H1 (cell line): Measurements from ENCODE around the gene KCTD21. TPM values are rescaled to one million over a fixed set of nuclear protein-coding genes. Genes with fewer than 3 reads are reported as not detected.

Experiments
- CTCF ChIA-PET: fragments of 300-600 bp; sonication (Branson Sonifier 250); formaldehyde crosslinking; loops from one replicate; lab custom pipeline; 2021; ENCODE audit not compliant: partially characterized antibody; lab: Charles Lee
- POLR2A ChIA-PET: fragments of 300-600 bp; sonication (Branson Sonifier 250); formaldehyde crosslinking; loops from one replicate; lab custom pipeline; 2021; ENCODE audit warnings: inconsistent platforms; ENCODE audit not compliant: partially characterized antibody; lab: Charles Lee
- DNase-seq, 2 experiments: peaks; one replicate each; pipeline versions ENCODE4 v3.0.0 to v3.0.0-alpha.2; 2010 to 2022; ENCODE audit warnings: low spot score in 2 of 2, low read depth in 1 of 2, mixed read lengths in 1 of 2
- FAIRE-seq: peaks from 2 replicates; lab custom pipeline; 2011; peaks lifted over from hg19 to GRCh38; lab: Jason Lieb, UNC
- H2AFZ ChIP-seq: 2 replicates; pipeline ENCODE4 v1.8.1; 2012; ENCODE audit warnings: low read length, inconsistent platforms
- H2AK5ac ChIP-seq: 2 replicates; pipeline ENCODE4 v1.6.1; 2013; ENCODE audit warnings: low read depth, low read length
- H2BK120ac ChIP-seq: replicated peaks from 2 replicates; pipeline ENCODE3; 2013; ENCODE audit warnings: low read depth, low read length, inconsistent platforms
- H2BK12ac ChIP-seq: 2 replicates; pipeline ENCODE4 v1.6.1; 2013; ENCODE audit warnings: low read depth, low read length
- H2BK15ac ChIP-seq: 2 replicates; pipeline ENCODE4 v1.6.1; 2013; ENCODE audit warnings: low read length
- H2BK20ac ChIP-seq: 2 replicates; pipeline ENCODE4 v1.6.1; 2013; ENCODE audit warnings: low read length
- H2BK5ac ChIP-seq: 2 replicates; pipeline ENCODE4 v1.6.1; 2013; ENCODE audit warnings: low read depth, low read length
- H3K14ac ChIP-seq: 2 replicates; pipeline ENCODE4 v1.6.1; 2013; ENCODE audit warnings: inconsistent platforms; ENCODE audit not compliant: insufficient read length
- H3K18ac ChIP-seq: 2 replicates; pipeline ENCODE4 v1.6.1; 2013; ENCODE audit warnings: low read length; ENCODE audit errors: extremely low read depth
- H3K23ac ChIP-seq: 2 replicates; pipeline ENCODE4 v1.6.1; 2013; ENCODE audit warnings: inconsistent platforms; ENCODE audit not compliant: insufficient read length
- H3K23me2 ChIP-seq: 2 replicates; pipeline ENCODE4 v1.6.1; 2013; ENCODE audit warnings: low read depth, low read length
- H3K27ac ChIP-seq: 2 replicates; pipeline ENCODE4 v1.6.1; 2011; ENCODE audit warnings: low read depth, low read length, inconsistent platforms
- H3K27me3 ChIP-seq, 4 experiments: replicated peaks in 1 of 4; 1 replicate in 1 of 4; 2 replicates in 3 of 4; pipeline versions ENCODE4 v1.6.1 to v1.8.1; 2011 to 2013; ENCODE audit warnings: low read length in 3 of 4, mild to moderate bottlenecking in 3 of 4, inconsistent platforms in 2 of 4, mixed read lengths in 2 of 4, moderate library complexity in 1 of 4; ENCODE audit not compliant: control insufficient read depth in 3 of 4, insufficient read depth in 3 of 4; ENCODE audit errors: extremely low read depth in 1 of 4
- H3K36me3 ChIP-seq, 4 experiments: 2 replicates each; pipeline versions ENCODE4 v1.6.1 to v1.8.1; 2011 to 2013; ENCODE audit warnings: mild to moderate bottlenecking in 4 of 4, low read length in 3 of 4, moderate library complexity in 2 of 4, control low read depth in 1 of 4, inconsistent platforms in 1 of 4; ENCODE audit not compliant: insufficient read depth in 4 of 4, control insufficient read depth in 2 of 4
- H3K4ac ChIP-seq: replicated peaks from 2 replicates; pipeline ENCODE3; 2013; ENCODE audit warnings: low read length, low read depth, mixed read lengths, inconsistent platforms; ENCODE audit not compliant: insufficient read length
- H3K4me1 ChIP-seq, 4 experiments: replicated peaks in 1 of 4; 1 replicate in 1 of 4; 2 replicates in 3 of 4; pipeline versions ENCODE4 v1.6.1 to v1.8.1; 2011 to 2013; ENCODE audit warnings: low read length in 3 of 4, inconsistent platforms in 2 of 4, mixed read lengths in 1 of 4; ENCODE audit not compliant: insufficient read depth in 4 of 4, control insufficient read depth in 3 of 4
- H3K4me2 ChIP-seq, 2 experiments: 2 replicates each; pipeline versions ENCODE4 v1.6.1 to v1.8.1; 2011 to 2013; ENCODE audit warnings: low read depth in 2 of 2, low read length in 2 of 2, control low read depth in 1 of 2, inconsistent platforms in 1 of 2, mild to moderate bottlenecking in 1 of 2; ENCODE audit not compliant: insufficient read depth in 1 of 2
- H3K4me3 ChIP-seq, 4 experiments: fragments of 200-600, 300-600 bp in 1 of 4; sonication (generic), shearing (Covaris generic), sonication (Bioruptor Twin) in 1 of 4; 2 replicates each; pipeline versions ENCODE4 v1.5.1 to v1.8.1; 2011 to 2016; ENCODE audit warnings: low read length in 4 of 4, low read depth in 3 of 4, control low read depth in 2 of 4, inconsistent platforms in 2 of 4, mild to moderate bottlenecking in 2 of 4, mixed read lengths in 1 of 4, moderate library complexity in 1 of 4; ENCODE audit not compliant: insufficient read depth in 2 of 4; ENCODE audit errors: extremely low read depth in 1 of 4
- H3K56ac ChIP-seq: replicated peaks from 2 replicates; pipeline ENCODE3; 2013; ENCODE audit warnings: low read depth, mild to moderate bottlenecking, mixed read lengths, low read length, inconsistent platforms; ENCODE audit not compliant: insufficient read length
- H3K79me1 ChIP-seq: 2 replicates; pipeline ENCODE4 v1.6.1; 2013; ENCODE audit warnings: low read depth, low read length, control low read depth
- H3K79me2 ChIP-seq, 2 experiments: 2 replicates each; pipeline versions ENCODE4 v1.6.1 to v1.8.1; 2012 to 2013; ENCODE audit warnings: low read length in 2 of 2, mild to moderate bottlenecking in 2 of 2, inconsistent platforms in 1 of 2; ENCODE audit not compliant: insufficient read depth in 2 of 2, control insufficient read depth in 1 of 2
- H3K9ac ChIP-seq, 4 experiments: replicated peaks in 1 of 4; 1 replicate in 1 of 4; 2 replicates in 3 of 4; pipeline versions ENCODE4 v1.6.1 to v1.8.1; 2011 to 2013; ENCODE audit warnings: low read depth in 3 of 4, low read length in 3 of 4, control low read depth in 2 of 4, mild to moderate bottlenecking in 2 of 4, moderate library complexity in 2 of 4, inconsistent platforms in 1 of 4; ENCODE audit errors: extremely low read depth in 1 of 4
- H3K9me3 ChIP-seq, 2 experiments: 2 replicates each; pipeline versions ENCODE4 v1.6.1 to v1.8.1; 2012 to 2013; ENCODE audit warnings: mild to moderate bottlenecking in 2 of 2, moderate library complexity in 2 of 2, control low read depth in 1 of 2, inconsistent platforms in 1 of 2, low read depth in 1 of 2, low read length in 1 of 2, mixed read lengths in 1 of 2; ENCODE audit not compliant: insufficient read depth in 2 of 2
- H4K20me1 ChIP-seq, 2 experiments: replicated peaks in 1 of 2; 2 replicates each; pipeline versions ENCODE3 to v1.8.1; 2011 to 2013; ENCODE audit warnings: inconsistent platforms in 2 of 2, low read length in 2 of 2, mild to moderate bottlenecking in 1 of 2; ENCODE audit not compliant: insufficient read depth in 2 of 2, control insufficient read depth in 1 of 2
- H4K5ac ChIP-seq: 2 replicates; pipeline ENCODE4 v1.6.1; 2013; ENCODE audit warnings: low read length, low read depth, mixed read lengths, inconsistent platforms; ENCODE audit not compliant: insufficient read length
- H4K8ac ChIP-seq: 2 replicates; pipeline ENCODE4 v1.8.0; 2013; ENCODE audit warnings: mild to moderate bottlenecking, moderate library complexity, low read length, inconsistent platforms; ENCODE audit not compliant: insufficient read depth; ENCODE audit errors: extremely low read depth
- H4K91ac ChIP-seq: replicated peaks from 2 replicates; pipeline ENCODE3; 2013; ENCODE audit warnings: low read length, mixed read lengths, inconsistent platforms; ENCODE audit not compliant: insufficient read length
- ASH2L ChIP-seq: fragments of 200-600, 300-600 bp; sonication (generic); IDR thresholded peaks from one replicate; pipeline ENCODE4 v1.7.1; 2017; ENCODE audit warnings: low read length
- BRCA1 ChIP-seq: IDR thresholded peaks from 2 replicates; pipeline ENCODE4 v1.6.1; 2012; ENCODE audit warnings: low read depth, low read length, improper control_type of control experiment
- CBX8 ChIP-seq: fragments of 300-800, 300-1000 bp; sonication (generic); IDR thresholded peaks from 2 replicates; pipeline ENCODE4 v1.7.1; 2016; ENCODE audit warnings: low read depth, low read length, borderline replicate concordance
- EZH2 ChIP-seq: fragments of 200-600 bp; sonication (generic); IDR thresholded peaks from 2 replicates; pipeline ENCODE4 v1.7.1; 2012; ENCODE audit warnings: low read depth, mild to moderate bottlenecking, moderate library complexity, low read length, inconsistent platforms; ENCODE audit not compliant: severe bottlenecking
- FOSL1 ChIP-seq: IDR thresholded peaks from 2 replicates; pipeline ENCODE4 v1.6.1; 2011; ENCODE audit warnings: mild to moderate bottlenecking, low read depth, low read length, moderate library complexity; ENCODE audit not compliant: insufficient read depth
- KDM1A ChIP-seq: fragments of 200-600, 300-600 bp; sonication (generic); IDR thresholded peaks from 2 replicates; pipeline ENCODE4 v1.7.1; 2016; ENCODE audit warnings: mild to moderate bottlenecking, low read length, borderline replicate concordance
- RFX5 ChIP-seq: IDR thresholded peaks from 2 replicates; pipeline ENCODE4 v1.6.1; 2011; ENCODE audit warnings: low read depth, low read length, improper control_type of control experiment, borderline replicate concordance
- RXRA ChIP-seq: IDR thresholded peaks from 2 replicates; pipeline ENCODE4 v1.6.1; 2011; ENCODE audit warnings: low read depth, mild to moderate bottlenecking, low read length, moderate library complexity; ENCODE audit not compliant: insufficient read depth
- SIN3A ChIP-seq, 2 experiments: IDR thresholded peaks in 1 of 2; conservative IDR thresholded peaks in 1 of 2; 2 replicates each; pipeline ENCODE4 v1.6.1; 2011 to 2012; ENCODE audit warnings: low read length in 2 of 2, improper control_type of control experiment in 1 of 2, low read depth in 1 of 2, mild to moderate bottlenecking in 1 of 2
- SIRT6 ChIP-seq: IDR thresholded peaks from one replicate; pipeline ENCODE4 v1.7.1; 2012; ENCODE audit warnings: low read length, inconsistent platforms
- SP2 ChIP-seq: IDR thresholded peaks from 2 replicates; pipeline ENCODE4 v1.6.1; 2012; ENCODE audit warnings: mild to moderate bottlenecking, low read length, inconsistent platforms
- TBP ChIP-seq: IDR thresholded peaks from 2 replicates; pipeline ENCODE4 v1.6.1; 2011; ENCODE audit warnings: low read depth, low read length, improper control_type of control experiment
- ZNF274 ChIP-seq: IDR thresholded peaks from 2 replicates; pipeline ENCODE4 v1.7.0; 2012; ENCODE audit warnings: low read length, borderline replicate concordance; ENCODE audit errors: extremely low read depth
- WGBS, 2 experiments: shearing (Covaris generic) in 1 of 2; methylation state at CpG; one replicate each; pipeline versions ENCODE4 v1.1.6 to v1.1.7; 2013 to 2015; ENCODE audit warnings: low lambda C conversion rate in 2 of 2, mixed read lengths in 2 of 2, inconsistent platforms in 1 of 2, low coverage in 1 of 2, missing lambda C conversion rate in 1 of 2; ENCODE audit not compliant: insufficient replicate concordance in 2 of 2, insufficient coverage in 1 of 2, insufficient read length in 1 of 2; ENCODE audit errors: extremely low coverage in 1 of 2, missing lambda C conversion rate in 1 of 2; 5-methylcytosine and 5-hydroxymethylcytosine counted together
- polyA plus RNA-seq, 7 experiments: library from polyadenylated mRNA; depleted of rRNA in 3 of 7; stranded (reverse) in 5 of 7; unstranded in 2 of 7; fragments of >200 nt in 5 of 7; fragments of 200-250 nt in 2 of 7; gene quantifications; 1 replicate in 5 of 7; 2 replicates in 1 of 7; 4 replicates in 1 of 7; pipeline versions ENCODE4 v1.2.1 to v1.2.3, GENCODE V29; 2011 to 2013; ENCODE audit warnings: missing spikeins in 2 of 7, mixed read lengths in 2 of 7
- total RNA-seq: library from RNA; stranded (reverse); fragmentation: NEBNext Ultra II Directional; extraction: Animal tissue kit (Norgen Biotek cat#: 25700); gene quantifications from 2 replicates; pipeline ENCODE4 v1.2.1, GENCODE V29; 2021
- TF ChIP-seq, protein P1 (sequence below): IDR thresholded peaks from 2 replicates; pipeline ENCODE4 v1.6.1; 2011; ENCODE audit warnings: low read depth, mild to moderate bottlenecking, low read length; ENCODE audit not compliant: insufficient read depth

Gene KCTD21
- total and polyA plus RNA-seq, 2 of the 8 experiments (the other 6 are each of a cell fraction or from before 2014, with no cell fraction given): 3.2 to 4.1 TPM

DNA sequence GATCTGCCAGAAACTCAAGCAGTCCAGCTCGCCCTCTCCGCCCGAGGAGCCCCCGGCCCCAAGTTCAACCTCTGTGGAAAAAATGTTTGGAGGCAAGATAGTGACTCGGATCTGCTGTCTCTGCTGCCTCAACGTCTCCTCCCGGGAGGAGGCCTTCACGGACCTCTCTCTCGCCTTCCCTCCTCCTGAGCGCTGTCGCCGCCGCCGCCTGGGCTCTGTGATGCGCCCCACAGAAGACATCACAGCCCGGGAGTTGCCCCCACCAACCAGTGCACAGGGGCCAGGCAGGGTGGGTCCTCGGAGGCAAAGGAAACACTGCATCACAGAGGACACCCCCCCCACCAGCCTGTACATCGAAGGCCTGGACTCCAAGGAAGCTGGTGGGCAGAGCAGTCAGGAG, 21.1 kb upstream of the KCTD21 start:
- 91% methylated on average over 13 of the region's 18 CpGs; no CpG with 5 or more reads in 1 of the 2 experiments for WGBS, 2 experiments
- H3K18ac ChIP-seq: no peak overlapping the region
- H3K23ac ChIP-seq: no peak overlapping the region
- H2BK120ac ChIP-seq: no peak overlapping the region
- no peak overlapping the region for H2AK5ac ChIP-seq
- H3K36me3 ChIP-seq: peaks cover 0 to 9% (median 2%) of the 10 kb centered on the region in 4 experiments; a peak in 6 of 8 replicates
- no peak overlapping the region for H4K8ac ChIP-seq
- H3K27ac ChIP-seq: no peak overlapping the region
- H3K4me3 ChIP-seq: no peak overlapping the region
- no peak overlapping the region for H4K91ac ChIP-seq
- H3K9ac ChIP-seq: no peak overlapping the region
- no peak overlapping the region for H4K5ac ChIP-seq
- ChIA-PET CTCF (interaction anchor here (0.6 to 1.4 kb wide), 2 partner anchors 18 to 204 kb away, joined by 3 read pairs; no protein-coding TSS in a partner anchor), POLR2A (interaction anchor here (1.3 kb wide), 1 partner anchor 15 kb away, joined by 3 read pairs; no protein-coding TSS in a partner anchor)
- H3K14ac ChIP-seq: no peak overlapping the region
- H3K4me1 ChIP-seq: no peaks in the 10 kb centered on the region; a peak in 1 of 7 replicates
- 0 out of 2 replicates have a peak, but pooled peaks cover 2% of the 10 kb centered on the region for H3K79me1 ChIP-seq
- FAIRE-seq: no peak
- peaks cover 0 to 4% of the 10 kb centered on the region in 2 experiments for H4K20me1 ChIP-seq
- H3K23me2 ChIP-seq: no peaks in the 10 kb centered on the region
- H3K27me3 ChIP-seq: no peaks in the 10 kb centered on the region
- H3K9me3 ChIP-seq: no peaks in the 10 kb centered on the region
- H2BK12ac ChIP-seq: no peak overlapping the region
- no peak overlapping the region for H2BK20ac ChIP-seq
- H3K4ac ChIP-seq: no peak overlapping the region
- no peak overlapping the region for H2BK15ac ChIP-seq
- DNase-seq: no peak
- no peak overlapping the region for H3K56ac ChIP-seq
- no peak overlapping the region for H3K4me2 ChIP-seq
- no peaks in the 10 kb centered on the region for H3K79me2 ChIP-seq
- no peak overlapping the region for H2BK5ac ChIP-seq
- H2AFZ ChIP-seq: no peak overlapping the region
- no peak for TF ChIP-seq TBP
- TF ChIP-seq FOSL1: no peak
- TF ChIP-seq RFX5: no peak
- TF ChIP-seq KDM1A: no peak
- no peak for TF ChIP-seq SIRT6
- no peak for TF ChIP-seq SIN3A (conservative IDR thresholded peaks at IDR 0.05 in 1 of 2, IDR thresholded peaks at IDR 0.05 in 1 of 2; ENCODE audit: low read depth in 1 of 2, low read length in 2 of 2)
- TF ChIP-seq RXRA: no peak
- TF ChIP-seq ZNF274: no peak
- TF ChIP-seq EZH2: no peak
- TF ChIP-seq BRCA1: no peak
- no peak for TF ChIP-seq SP2
- TF ChIP-seq, protein P1, sequence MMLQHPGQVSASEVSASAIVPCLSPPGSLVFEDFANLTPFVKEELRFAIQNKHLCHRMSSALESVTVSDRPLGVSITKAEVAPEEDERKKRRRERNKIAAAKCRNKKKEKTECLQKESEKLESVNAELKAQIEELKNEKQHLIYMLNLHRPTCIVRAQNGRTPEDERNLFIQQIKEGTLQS: no peak
- no peak for TF ChIP-seq ASH2L
- TF ChIP-seq CBX8: no peak
